ENCODE data around the gene CISH. TPM values are rescaled to one million over a fixed set of nuclear protein-coding genes. Genes with fewer than 3 reads are reported as not detected.
A peak's percentile ranks its signal among the peaks of the same experiment; 100 is the strongest.

The CISH gene
- total RNA-seq, 5 donors from 2014 or later (not counting 1 experiment from before 2014, with no cell fraction given): 37.4 to 217 (median 190) TPM

DNA sequence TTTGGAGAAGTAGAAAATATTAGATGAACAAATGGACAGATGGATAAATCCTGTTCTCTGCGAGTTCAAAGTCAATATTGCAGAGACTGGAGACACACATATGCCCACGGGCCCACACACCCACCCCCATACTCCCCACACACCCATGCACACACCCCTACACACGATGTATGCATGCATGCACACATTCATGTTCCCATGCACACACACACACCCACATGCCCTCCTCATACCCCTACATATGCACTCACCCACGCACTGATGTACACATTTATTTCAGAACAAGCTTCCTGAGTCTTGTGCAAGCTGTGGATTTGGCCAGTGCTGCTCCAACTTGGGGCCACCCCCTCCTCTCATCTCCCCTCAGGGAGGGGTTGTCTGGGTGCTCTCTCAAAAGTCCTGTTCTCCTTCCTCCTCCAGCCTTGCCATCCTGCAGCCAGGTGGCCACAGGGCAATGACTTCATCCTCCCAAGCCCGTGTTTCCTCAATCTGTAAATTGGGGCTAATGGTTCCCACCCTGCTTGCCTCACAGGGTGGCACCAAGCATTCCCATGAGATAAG is 21.7 kb upstream of the CISH start:
- no peak overlapping the region for H3K4me3 Mint-ChIP-seq

GRCh38 chr3:50632450-50632849 is 20.9 kb upstream of the CISH start:
- Mint-ChIP-seq H3K4me1 (peaks cover 88 to 93% (median 90%) of the 10 kb centered on the region in 3 donors), H3K4me3 (peak overlapping the region in 1 of 3 donors; percentile 35), H3K27me3 (no peaks in the 10 kb centered on the region), H3K9me3 (no peaks in the 10 kb centered on the region), H3K36me3 (peaks cover 7% of the 10 kb centered on the region), H3K27ac (peak overlapping the region; percentile 80 to 83)
- H3K27ac ChIP-seq (ENCODE audit: low read length): no peak overlapping the region
- peaks cover 2 to 18% of the 10 kb centered on the region in 2 donors for H3K36me3 ChIP-seq (ENCODE audit: control insufficient read depth in 2 of 2, extremely low read depth in 1 of 2, insufficient read depth in 1 of 2, low read length in 1 of 2)
- H3K4me3 ChIP-seq (ENCODE audit: control insufficient read depth in 1 of 2, extremely low read depth in 1 of 2, low read length in 1 of 2): no peak overlapping the region
- peak; percentile 24 to 39 (median 32) for ATAC-seq (replicated peaks in 1 of 4)
- no peaks in the 10 kb centered on the region for H3K27me3 ChIP-seq (replicated peaks in 1 of 2; ENCODE audit: control insufficient read depth in 2 of 2, extremely low read depth in 1 of 2, insufficient read depth in 2 of 2, low read length in 1 of 2)
- no peaks in the 10 kb centered on the region for H3K9me3 ChIP-seq
- DNase-seq: no peak
- peaks cover 25 to 73% of the 10 kb centered on the region in 2 experiments for H3K4me1 ChIP-seq (ENCODE audit: control insufficient read depth in 1 of 2, extremely low read depth in 1 of 2, insufficient read depth in 2 of 2, low read length in 2 of 2)
- CTCF ChIA-PET: interaction anchor here in 1 of 2 donors (2.5 kb wide), 1 partner anchor 17 kb away, joined by 6 read pairs; no protein-coding TSS in a partner anchor
- 28% methylated on average over 5 of the region's 5 CpGs for WGBS (ENCODE audit: insufficient coverage)
- POLR2A ChIA-PET: interaction anchor here in 1 of 2 donors (0.6 kb wide), 1 partner anchor 1032 kb away, joined by 10 read pairs; no protein-coding TSS in a partner anchor

More for the DNA sequence above, 21.7 kb upstream of the CISH start:
- no peaks in the 10 kb centered on the region for H3K9me3 Mint-ChIP-seq
- POLR2A ChIA-PET: no interaction called here
- DNase-seq (no peak), ATAC-seq (replicated peaks in 1 of 4) (no peak)
- peaks cover 25 to 74% of the 10 kb centered on the region in 2 experiments for H3K4me1 ChIP-seq (ENCODE audit: control insufficient read depth in 1 of 2, extremely low read depth in 1 of 2, insufficient read depth in 2 of 2, low read length in 2 of 2)
- CTCF ChIA-PET: no interaction called here
- H3K27me3 ChIP-seq (replicated peaks in 1 of 2; ENCODE audit: control insufficient read depth in 2 of 2, extremely low read depth in 1 of 2, insufficient read depth in 2 of 2, low read length in 1 of 2): no peaks in the 10 kb centered on the region
- WGBS (ENCODE audit: insufficient coverage): 59% methylated on average over 5 of the region's 5 CpGs
- no peaks in the 10 kb centered on the region for H3K27me3 Mint-ChIP-seq
- H3K27ac Mint-ChIP-seq: peak overlapping the region; percentile 80 to 90
- H3K4me3 ChIP-seq (ENCODE audit: control insufficient read depth in 1 of 2, extremely low read depth in 1 of 2, low read length in 1 of 2): no peak overlapping the region
- peaks cover 4% of the 10 kb centered on the region for H3K36me3 Mint-ChIP-seq
- no peaks in the 10 kb centered on the region for H3K9me3 ChIP-seq
- H3K27ac ChIP-seq (ENCODE audit: low read length): no peak overlapping the region
- H3K4me1 Mint-ChIP-seq: peaks cover 86 to 93% (median 90%) of the 10 kb centered on the region in 3 donors
- H3K36me3 ChIP-seq (ENCODE audit: control insufficient read depth in 2 of 2, extremely low read depth in 1 of 2, insufficient read depth in 1 of 2, low read length in 1 of 2): peaks cover 2 to 11% of the 10 kb centered on the region in 2 donors

DNA sequence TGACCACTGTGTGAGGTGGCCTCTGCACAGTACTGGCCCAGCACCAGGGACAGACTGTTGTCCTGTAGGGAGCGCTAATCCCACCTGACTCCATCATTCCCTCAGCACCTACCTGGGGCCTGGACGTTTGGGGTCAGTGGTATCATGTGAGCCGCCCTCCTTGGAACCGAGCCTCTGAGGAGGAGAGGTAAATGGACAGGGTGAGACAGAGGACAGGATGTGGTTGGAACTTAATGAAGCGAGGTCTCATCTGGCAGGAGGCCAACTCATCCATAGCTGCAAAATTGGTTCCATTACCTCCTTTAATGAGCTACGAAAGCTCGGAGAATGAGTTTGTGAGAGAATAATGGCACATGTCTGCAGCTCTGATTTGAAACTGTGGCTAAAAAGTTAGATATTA is 19.3 kb upstream of the CISH start:
- H3K27ac ChIP-seq (ENCODE audit: low read length): peak overlapping the region; percentile 7
- no peak for ATAC-seq (replicated peaks in 1 of 4)
- Mint-ChIP-seq H3K4me1 (peaks cover 87 to 92% (median 89%) of the 10 kb centered on the region in 3 donors), H3K4me3 (peak overlapping the region in 1 of 3 donors; percentile 35), H3K9me3 (no peaks in the 10 kb centered on the region), H3K27me3 (no peaks in the 10 kb centered on the region), H3K36me3 (peaks cover 7% of the 10 kb centered on the region), H3K27ac (peak overlapping the region; percentile 70 to 83)
- no peak for DNase-seq
- CTCF ChIA-PET: interaction anchor here in 1 of 2 donors (0.8 to 2.5 kb wide), 2 partner anchors 15 to 17 kb away, joined by 3 to 6 read pairs; no protein-coding TSS in a partner anchor
- H3K9me3 ChIP-seq: no peaks in the 10 kb centered on the region
- peaks cover 24 to 73% of the 10 kb centered on the region in 2 experiments for H3K4me1 ChIP-seq (ENCODE audit: control insufficient read depth in 1 of 2, extremely low read depth in 1 of 2, insufficient read depth in 2 of 2, low read length in 2 of 2)
- H3K4me3 ChIP-seq (ENCODE audit: control insufficient read depth in 1 of 2, extremely low read depth in 1 of 2, low read length in 1 of 2): no peak overlapping the region
- POLR2A ChIA-PET: interaction anchor here in 1 of 2 donors (0.5 kb wide), 1 partner anchor 151 kb away, joined by 9 read pairs; no protein-coding TSS in a partner anchor
- H3K36me3 ChIP-seq (ENCODE audit: control insufficient read depth in 2 of 2, extremely low read depth in 1 of 2, insufficient read depth in 1 of 2, low read length in 1 of 2): peaks cover 2 to 21% of the 10 kb centered on the region in 2 donors
- 33% methylated on average over 1 of the region's 7 CpGs for WGBS (ENCODE audit: insufficient coverage)
- no peaks in the 10 kb centered on the region for H3K27me3 ChIP-seq (replicated peaks in 1 of 2; ENCODE audit: control insufficient read depth in 2 of 2, extremely low read depth in 1 of 2, insufficient read depth in 2 of 2, low read length in 1 of 2)

DNA sequence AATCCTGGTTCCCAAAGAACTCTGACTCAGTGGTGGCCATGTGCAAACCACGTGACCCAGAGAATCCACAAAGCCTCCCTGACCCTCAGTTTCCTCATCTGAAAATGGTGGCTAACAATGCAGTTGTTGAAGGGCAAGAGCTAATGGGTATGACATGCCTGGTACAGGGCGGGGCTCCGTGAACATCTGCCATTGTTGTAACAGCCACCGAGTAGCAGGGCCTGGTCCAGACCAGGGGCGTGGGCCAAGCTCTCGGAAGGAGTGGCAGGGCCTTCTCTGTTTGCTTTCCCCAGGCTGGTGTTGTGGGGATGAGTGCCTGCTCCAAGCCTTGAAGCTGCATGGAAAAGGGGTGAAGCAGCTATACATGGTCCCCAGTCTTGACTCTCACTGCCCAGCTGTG is 18.8 kb upstream of the CISH start:
- Histone ChIP-seq H3K4me3 (ENCODE audit: control insufficient read depth in 1 of 2, extremely low read depth in 1 of 2, low read length in 1 of 2) (no peak overlapping the region), H3K27ac (ENCODE audit: low read length) (peak overlapping the region; percentile 7), H3K27me3 (replicated peaks in 1 of 2; ENCODE audit: control insufficient read depth in 2 of 2, extremely low read depth in 1 of 2, insufficient read depth in 2 of 2, low read length in 1 of 2) (no peaks in the 10 kb centered on the region), H3K9me3 (no peaks in the 10 kb centered on the region), H3K4me1 (ENCODE audit: control insufficient read depth in 1 of 2, extremely low read depth in 1 of 2, insufficient read depth in 2 of 2, low read length in 2 of 2) (peaks cover 27 to 74% of the 10 kb centered on the region in 2 experiments), H3K36me3 (ENCODE audit: control insufficient read depth in 2 of 2, extremely low read depth in 1 of 2, insufficient read depth in 1 of 2, low read length in 1 of 2) (peaks cover 2 to 23% of the 10 kb centered on the region in 2 donors)
- no peak for ATAC-seq (replicated peaks in 1 of 4)
- H3K9me3 Mint-ChIP-seq: no peaks in the 10 kb centered on the region
- no peaks in the 10 kb centered on the region for H3K27me3 Mint-ChIP-seq
- ChIA-PET POLR2A (no interaction called here), CTCF (interaction anchor here in 1 of 2 donors (2.5 kb wide), 1 partner anchor 15 kb away, joined by 6 read pairs; no protein-coding TSS in a partner anchor)
- peak overlapping the region in 1 of 3 donors; percentile 35 for H3K4me3 Mint-ChIP-seq
- no peak for DNase-seq
- peaks cover 7% of the 10 kb centered on the region for H3K36me3 Mint-ChIP-seq
- 95% methylated on average over 5 of the region's 6 CpGs for WGBS (ENCODE audit: insufficient coverage)
- H3K4me1 Mint-ChIP-seq: peaks cover 89 to 95% (median 92%) of the 10 kb centered on the region in 3 donors
- peak overlapping the region; percentile 70 to 83 for H3K27ac Mint-ChIP-seq

- ChIA-PET POLR2A (no interaction called here), CTCF (no interaction called here)
- Histone ChIP-seq H3K36me3 (ENCODE audit: control insufficient read depth in 2 of 2, extremely low read depth in 1 of 2, insufficient read depth in 1 of 2, low read length in 1 of 2) (peaks cover 0 to 16% of the 10 kb centered on the region in 2 donors), H3K27me3 (replicated peaks in 1 of 2; ENCODE audit: control insufficient read depth in 2 of 2, extremely low read depth in 1 of 2, insufficient read depth in 2 of 2, low read length in 1 of 2) (no peaks in the 10 kb centered on the region), H3K4me1 (ENCODE audit: control insufficient read depth in 1 of 2, extremely low read depth in 1 of 2, insufficient read depth in 2 of 2, low read length in 2 of 2) (peaks cover 42 to 91% of the 10 kb centered on the region in 2 experiments), H3K4me3 (ENCODE audit: control insufficient read depth in 1 of 2, extremely low read depth in 1 of 2, low read length in 1 of 2) (no peak overlapping the region), H3K9me3 (no peaks in the 10 kb centered on the region), H3K27ac (ENCODE audit: low read length) (no peak overlapping the region)
- H3K27me3 Mint-ChIP-seq: no peaks in the 10 kb centered on the region
- WGBS (ENCODE audit: insufficient coverage): 100% methylated on average over 2 of the region's 3 CpGs
- H3K4me1 Mint-ChIP-seq: peaks cover 95 to 98% (median 97%) of the 10 kb centered on the region in 3 donors
- no peak for DNase-seq
- no peak overlapping the region for H3K4me3 Mint-ChIP-seq
- ATAC-seq (replicated peaks in 1 of 4): no peak
- peaks cover 4% of the 10 kb centered on the region for H3K36me3 Mint-ChIP-seq
- H3K9me3 Mint-ChIP-seq: no peaks in the 10 kb centered on the region
- H3K27ac Mint-ChIP-seq: peak overlapping the region; percentile 28 to 81
Measured at GRCh38 chr3:50628601-50629000, 17.0 kb upstream of the CISH start.

DNA sequence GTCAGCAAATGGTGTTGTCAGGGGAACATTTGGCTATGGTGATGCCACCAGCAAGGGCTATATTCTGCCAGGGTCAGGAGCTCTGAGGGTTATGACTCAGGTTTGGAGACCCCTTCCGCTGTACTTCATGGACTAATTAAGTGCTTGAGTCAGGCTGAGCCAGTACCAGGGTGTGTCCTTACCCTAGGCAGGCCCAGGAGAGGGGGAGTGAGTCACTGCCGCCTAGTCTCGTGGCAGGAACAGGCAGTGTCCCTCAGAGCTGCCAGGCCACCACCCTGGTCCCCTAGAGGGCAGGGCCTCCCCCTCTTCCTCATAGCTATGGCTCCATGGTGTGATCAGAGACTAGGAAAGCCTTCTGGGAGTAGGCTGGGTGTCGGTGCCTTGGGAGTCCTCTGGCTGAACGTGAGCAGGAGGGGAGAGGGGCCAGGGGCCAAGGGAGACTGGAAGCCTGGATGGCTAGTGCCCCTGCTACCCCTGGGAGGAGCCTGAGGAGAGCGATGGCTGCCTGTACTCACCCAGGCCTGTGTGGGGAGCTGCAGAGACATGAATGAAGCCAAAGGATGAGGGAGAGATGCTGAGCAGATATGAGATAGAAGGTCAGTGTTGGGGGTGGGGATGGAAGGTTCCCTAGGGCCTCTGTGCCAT is 16.0 kb upstream of the CISH start:
- peak in 1 of 35 experiments; percentile 43 for DNase-seq
- peaks cover 95 to 98% (median 97%) of the 10 kb centered on the region in 3 donors for H3K4me1 Mint-ChIP-seq

More for the DNA sequence above, 16.0 kb upstream of the CISH start:
- peaks cover 4% of the 10 kb centered on the region for H3K36me3 Mint-ChIP-seq
- H3K9me3 ChIP-seq: no peaks in the 10 kb centered on the region
- no peaks in the 10 kb centered on the region for H3K27me3 Mint-ChIP-seq
- H3K36me3 ChIP-seq (ENCODE audit: control insufficient read depth in 2 of 2, extremely low read depth in 1 of 2, insufficient read depth in 1 of 2, low read length in 1 of 2): peaks cover 0 to 23% of the 10 kb centered on the region in 2 donors
- no peaks in the 10 kb centered on the region for H3K9me3 Mint-ChIP-seq
- H3K4me3 ChIP-seq (ENCODE audit: control insufficient read depth in 1 of 2, extremely low read depth in 1 of 2, low read length in 1 of 2): no peak overlapping the region
- ChIA-PET CTCF (interaction anchor here in 1 of 2 donors (0.7 kb wide), 1 partner anchor 25 kb away, joined by 3 read pairs; no protein-coding TSS in a partner anchor), POLR2A (no interaction called here)
- no peak for ATAC-seq (replicated peaks in 1 of 4)
- peaks cover 43 to 97% of the 10 kb centered on the region in 2 experiments for H3K4me1 ChIP-seq (ENCODE audit: control insufficient read depth in 1 of 2, extremely low read depth in 1 of 2, insufficient read depth in 2 of 2, low read length in 2 of 2)
- no peaks in the 10 kb centered on the region for H3K27me3 ChIP-seq (replicated peaks in 1 of 2; ENCODE audit: control insufficient read depth in 2 of 2, extremely low read depth in 1 of 2, insufficient read depth in 2 of 2, low read length in 1 of 2)
- peak overlapping the region in 1 of 3 donors; percentile 31 for H3K4me3 Mint-ChIP-seq
- H3K27ac ChIP-seq (ENCODE audit: low read length): no peak overlapping the region
- 67% methylated on average over 6 of the region's 6 CpGs for WGBS (ENCODE audit: insufficient coverage)
- H3K27ac Mint-ChIP-seq: peak overlapping the region; percentile 40 to 41

All from T-cell (primary cell).